ENCODE data around the gene XRCC1. TPM values are rescaled to one million over a fixed set of nuclear protein-coding genes. Genes with fewer than 3 reads are reported as not detected.

Gene XRCC1
- total and polyA plus RNA-seq, 2 of the 8 experiments (the other 6 are each of a cell fraction or from before 2014, with no cell fraction given) = 42.5 to 44.4 TPM

- no peak overlapping the region for H3K56ac ChIP-seq (replicated peaks; ENCODE audit: insufficient read length, low read depth, low read length)
- no peak overlapping the region for H3K4ac ChIP-seq (replicated peaks; ENCODE audit: insufficient read length, low read depth, low read length)
- H4K91ac ChIP-seq (replicated peaks; ENCODE audit: insufficient read length, low read length) = no peak overlapping the region
- no peak overlapping the region for H2BK20ac ChIP-seq (ENCODE audit: low read length)
- H3K9me3 ChIP-seq (ENCODE audit: insufficient read depth in 2 of 2, low read depth in 1 of 2, low read length in 1 of 2) = no peaks in the 10 kb centered on the region
- H2BK15ac ChIP-seq (ENCODE audit: low read length) = no peak overlapping the region
- H3K4me3 ChIP-seq (ENCODE audit: extremely low read depth in 1 of 4, insufficient read depth in 2 of 4, low read depth in 3 of 4, low read length in 4 of 4) = peak overlapping the region in 1 of 4 experiments; percentile 82; a peak in 3 of 8 replicates
- no peak overlapping the region; a peak in 1 of 7 replicates for H3K9ac ChIP-seq (replicated peaks in 1 of 4; ENCODE audit: extremely low read depth in 1 of 4, low read depth in 3 of 4, low read length in 3 of 4)
- peaks cover 7% of the 10 kb centered on the region for H3K79me1 ChIP-seq (ENCODE audit: low read depth, low read length)
- peaks cover 2 to 6% (median 3%) of the 10 kb centered on the region in 4 experiments; a peak in 6 of 7 replicates for H3K4me1 ChIP-seq (replicated peaks in 1 of 4; ENCODE audit: control insufficient read depth in 3 of 4, insufficient read depth in 4 of 4, low read length in 3 of 4)
- FAIRE-seq (no peak), DNase-seq (ENCODE audit: low read depth in 1 of 2, low spot score in 2 of 2) (no peak)
- H2AK5ac ChIP-seq (ENCODE audit: low read depth, low read length) = no peak overlapping the region
- no peak overlapping the region for H4K5ac ChIP-seq (ENCODE audit: insufficient read length, low read depth, low read length)
- H3K14ac ChIP-seq (ENCODE audit: insufficient read length) = no peak overlapping the region
- ChIA-PET POLR2A (ENCODE audit: partially characterized antibody) (interaction anchor here (0.8 to 3.9 kb wide), 8 partner anchors 9 to 55 kb away, joined by 3 to 36 read pairs (median 3); partner anchors contain the start of genes PINLYP, XRCC1 and ZNF428), CTCF (ENCODE audit: partially characterized antibody) (interaction anchor here (0.5 to 6.5 kb wide), 9 partner anchors 10 to 942 kb away, joined by 3 to 92 read pairs (median 4); partner anchors contain the start of gene ZNF575)
- H3K18ac ChIP-seq (ENCODE audit: extremely low read depth, low read length) = no peak overlapping the region
- H3K27ac ChIP-seq (ENCODE audit: low read depth, low read length) = no peak overlapping the region
- no peak overlapping the region for H2BK5ac ChIP-seq (ENCODE audit: low read depth, low read length)
- peaks cover 5 to 13% (median 11%) of the 10 kb centered on the region in 4 experiments; a peak in 6 of 8 replicates for H3K36me3 ChIP-seq (ENCODE audit: control insufficient read depth in 2 of 4, insufficient read depth in 4 of 4, low read length in 3 of 4)
- H4K8ac ChIP-seq (ENCODE audit: extremely low read depth, insufficient read depth, low read length) = no peak overlapping the region
- H2BK120ac ChIP-seq (replicated peaks; ENCODE audit: low read depth, low read length) = no peak overlapping the region
- H3K4me2 ChIP-seq (ENCODE audit: insufficient read depth in 1 of 2, low read depth in 2 of 2, low read length in 2 of 2) = peak overlapping the region; percentile 89 to 91; a peak in 3 of 4 replicates
- H3K27me3 ChIP-seq (replicated peaks in 1 of 4; ENCODE audit: control insufficient read depth in 3 of 4, extremely low read depth in 1 of 4, insufficient read depth in 3 of 4, low read length in 3 of 4) = no peaks in the 10 kb centered on the region
- H2AFZ ChIP-seq (ENCODE audit: low read length) = no peak overlapping the region
- H3K79me2 ChIP-seq (ENCODE audit: control insufficient read depth in 1 of 2, insufficient read depth in 2 of 2, low read length in 2 of 2) = peaks cover 5 to 20% of the 10 kb centered on the region in 2 experiments
- no peak overlapping the region for H2BK12ac ChIP-seq (ENCODE audit: low read depth, low read length)
- H3K23ac ChIP-seq (ENCODE audit: insufficient read length) = no peak overlapping the region
- H3K23me2 ChIP-seq (ENCODE audit: low read depth, low read length) = peaks cover 16% of the 10 kb centered on the region; the same call in 1 of the 2 replicates
- peaks cover 0 to 3% of the 10 kb centered on the region in 2 experiments for H4K20me1 ChIP-seq (replicated peaks in 1 of 2; ENCODE audit: control insufficient read depth in 1 of 2, insufficient read depth in 2 of 2, low read length in 2 of 2)
- WGBS, 2 experiments (ENCODE audit: extremely low coverage in 1 of 2, insufficient coverage in 1 of 2, insufficient read length in 1 of 2, insufficient replicate concordance in 2 of 2, low coverage in 1 of 2, low lambda C conversion rate in 2 of 2, missing lambda C conversion rate in 1 of 2) = 77% methylated on average over 5 of the region's 5 CpGs; no CpG with 5 or more reads in 1 of the 2 experiments
- no peak for TF ChIP-seq ATF2 (IDR thresholded peaks at IDR 0.05; ENCODE audit: low read length)
- no peak for TF ChIP-seq SP1 (IDR thresholded peaks at IDR 0.05; ENCODE audit: low read depth, low read length)
- TF ChIP-seq CHD1 (IDR thresholded peaks at IDR 0.05; ENCODE audit: low read depth, low read length) = no peak
- TF ChIP-seq NANOG (IDR thresholded peaks at IDR 0.05; ENCODE audit: insufficient read depth, low read depth, low read length, poor library complexity, severe bottlenecking) = no peak
Measured at GRCh38 chr19:43597876-43598275, 22.5 kb upstream of the XRCC1 start.
